Measurements from ENCODE around the gene SULT1C2. TPM values are rescaled to one million over a fixed set of nuclear protein-coding genes. Genes with fewer than 3 reads are reported as not detected.

The SULT1C2 gene
- total and polyA plus RNA-seq, 2 of the 13 experiments (the other 11 are each of a cell fraction or from before 2014, with no cell fraction given): 4.0 to 6.2 TPM

GRCh38 chr2:108270768-108271506 lies 17.8 kb upstream of the SULT1C2 start (continued):
- 0 out of 2 replicates have a peak, but pooled peaks have one; percentile 18 for TF ChIP-seq ARID4A (CRISPR knock-in tag; IDR thresholded peaks at IDR 0.05; ENCODE audit: borderline replicate concordance)
- TF ChIP-seq HOXA3 (CRISPR knock-in tag; IDR thresholded peaks at IDR 0.05): peak; percentile 24; the same call in 1 of the 2 replicates
- peak; percentile 63 for TF ChIP-seq CEBPG (CRISPR knock-in tag; IDR thresholded peaks at IDR 0.05)
- 0 out of 2 replicates have a peak, but pooled peaks have one; percentile 20 for TF ChIP-seq KMT2B (CRISPR knock-in tag; IDR thresholded peaks at IDR 0.05)
- peak; percentile 2 for TF ChIP-seq TEAD3 (CRISPR knock-in tag; optimal IDR thresholded peaks at IDR 0.05; ENCODE audit: borderline replicate concordance)
- TF ChIP-seq SCMH1 (CRISPR knock-in tag; IDR thresholded peaks at IDR 0.05; ENCODE audit: borderline replicate concordance): no peak
- peak; percentile 50 for TF ChIP-seq PAXIP1 (CRISPR knock-in tag; conservative IDR thresholded peaks at IDR 0.05)
- TF ChIP-seq PHF21A (CRISPR knock-in tag; IDR thresholded peaks at IDR 0.05): peak; percentile 31; the same call in 1 of the 2 replicates
- TF ChIP-seq ELF1 (CRISPR knock-in tag; IDR thresholded peaks at IDR 0.05): no peak
- TF ChIP-seq KDM1A (CRISPR knock-in tag; IDR thresholded peaks at IDR 0.05): 0 out of 2 replicates have a peak, but pooled peaks have one; percentile 41
- peak; percentile 19; the same call in 1 of the 2 replicates for TF ChIP-seq TBX2 (CRISPR knock-in tag; IDR thresholded peaks at IDR 0.05; ENCODE audit: borderline replicate concordance)
- no peak for TF ChIP-seq ZSCAN22 (CRISPR knock-in tag; IDR thresholded peaks at IDR 0.05)
- no peak for TF ChIP-seq SRSF1 (optimal IDR thresholded peaks at IDR 0.05; ENCODE audit: low read depth, low read length)
- peak; percentile 76 for TF ChIP-seq HNF4G (IDR thresholded peaks at IDR 0.05; ENCODE audit: borderline replicate concordance, low read depth, low read length)
- TF ChIP-seq HNF4G (CRISPR knock-in tag; IDR thresholded peaks at IDR 0.05; ENCODE audit: borderline replicate concordance, low read depth): peak; percentile 67; the same call in 1 of the 2 replicates
- peak; percentile 32; the same call in 1 of the 2 replicates for TF ChIP-seq KAT8 (CRISPR knock-in tag; IDR thresholded peaks at IDR 0.05)
